Uterus (tissue), 4 donors: ENCODE data around the gene BOLA1. TPM values are rescaled to one million over a fixed set of nuclear protein-coding genes. Genes with fewer than 3 reads are reported as not detected.

Experiments used
- DNase-seq, 2 donors: peaks; one replicate each; pipeline ENCODE4 v3.0.0-alpha.2; 2019 to 2020
- H3K27ac ChIP-seq, 2 donors: fragments of 200-600 bp; sonication (generic); 1 replicate in 1 of 2; 2 replicates in 1 of 2; pipeline ENCODE4 v1.5.1; 2016 to 2018
- H3K27me3 ChIP-seq, 2 donors: fragments of 200-600 bp; sonication (generic); one replicate each; pipeline ENCODE4 v1.5.1; 2018 to 2019; ENCODE audit warnings: control low read depth in 1 of 2
- H3K36me3 ChIP-seq, 2 donors: fragments of 200-600 bp; sonication (generic); one replicate each; pipeline ENCODE4 v1.5.1; 2019; ENCODE audit warnings: control low read depth in 1 of 2
- H3K4me1 ChIP-seq, 2 donors: fragments of 200-600 bp; sonication (generic); one replicate each; pipeline ENCODE4 v1.5.1; 2018 to 2019; ENCODE audit warnings: control low read depth in 1 of 2
- H3K4me3 ChIP-seq, 2 donors: fragments of 200-600 bp; sonication (generic); 1 replicate in 1 of 2; 2 replicates in 1 of 2; pipeline ENCODE4 v1.5.1; 2018 to 2019; ENCODE audit warnings: mild to moderate bottlenecking in 1 of 2
- H3K9me3 ChIP-seq, 2 donors: fragments of 200-600 bp; sonication (generic); one replicate each; pipeline ENCODE4 v1.5.1; 2019; ENCODE audit warnings: control low read depth in 1 of 2
- CTCF ChIP-seq, 4 experiments: fragments of 200-600 bp in 2 of 4; fragments of 450-650 bp in 2 of 4; sonication (generic) in 2 of 4; IDR thresholded peaks; one replicate each; pipeline ENCODE4 v1.5.1; 2016 to 2019; ENCODE audit warnings: antibody characterized with exemption in 4 of 4, mild to moderate bottlenecking in 2 of 4, moderate library complexity in 1 of 4
- POLR2A ChIP-seq, 2 donors: fragments of 450-650 bp; IDR thresholded peaks; one replicate each; pipeline ENCODE4 v1.6.1; 2016; ENCODE audit warnings: antibody characterized with exemption in 2 of 2, mild to moderate bottlenecking in 1 of 2, moderate library complexity in 1 of 2
- intact Hi-C: fragments of 100-400 bp; cut with DNase I; formaldehyde crosslinking; loops from one replicate; pipeline ENCODE4 v1.15.1; 2023; ENCODE audit warnings: low total_unique reads
- total RNA-seq, 4 donors: library from RNA; depleted of rRNA in 3 of 4; stranded (reverse); fragments of >200 nt in 3 of 4; gene quantifications; one replicate each; pipeline versions ENCODE4 v1.1.0 to v1.2.4, GENCODE V29; 2014 to 2023
- donor health status: DM: yes; HTN: yes; CAD: no.

BOLA1 gene
- total RNA-seq, 4 donors from 2014 or later = 2.1 to 51.2 (median 15.3) TPM

GRCh38 chr1:149942207-149942606 lies 42.8 kb downstream of the BOLA1 start:
- Histone ChIP-seq H3K36me3 (no peaks in the 10 kb centered on the region), H3K4me3 (no peak overlapping the region), H3K9me3 (no peaks in the 10 kb centered on the region), H3K4me1 (peaks cover 0 to 5% of the 10 kb centered on the region in 2 donors), H3K27ac (peak overlapping the region; percentile 7 to 62), H3K27me3 (no peaks in the 10 kb centered on the region)
- TF ChIP-seq POLR2A (IDR thresholded peaks at IDR 0.05) (no peak), CTCF (IDR thresholded peaks at IDR 0.05) (peak; percentile 16 to 38 (median 26))
- intact Hi-C loops = no loop called here
- DNase-seq = no peak

- no peaks in the 10 kb centered on the region for H3K36me3 ChIP-seq
- no peak for TF ChIP-seq CTCF (IDR thresholded peaks at IDR 0.05)
- no peak for TF ChIP-seq POLR2A (IDR thresholded peaks at IDR 0.05)
- H3K9me3 ChIP-seq = no peaks in the 10 kb centered on the region
- peaks cover 0 to 3% of the 10 kb centered on the region in 2 donors for H3K4me1 ChIP-seq
- intact Hi-C loops = no loop called here
- H3K27me3 ChIP-seq = no peaks in the 10 kb centered on the region
- no peak overlapping the region for H3K4me3 ChIP-seq
- no peak for DNase-seq
- H3K27ac ChIP-seq = peak overlapping the region in 1 of 2 donors; percentile 62
These were observed 43.5 kb downstream of the BOLA1 start for GRCh38 chr1:149942885-149943284.

- intact Hi-C loops = no loop called here
- no peak overlapping the region for H3K4me3 ChIP-seq
- H3K4me1 ChIP-seq = no peaks in the 10 kb centered on the region
- H3K36me3 ChIP-seq = no peaks in the 10 kb centered on the region
- no peaks in the 10 kb centered on the region for H3K9me3 ChIP-seq
- no peaks in the 10 kb centered on the region for H3K27me3 ChIP-seq
- H3K27ac ChIP-seq = no peak overlapping the region
- DNase-seq = no peak
- TF ChIP-seq POLR2A (IDR thresholded peaks at IDR 0.05) (no peak), CTCF (IDR thresholded peaks at IDR 0.05) (no peak)
These were observed 45.8 kb downstream of the BOLA1 start for GRCh38 chr1:149945206-149945605.

- TF ChIP-seq POLR2A (IDR thresholded peaks at IDR 0.05) = no peak
- no peak for TF ChIP-seq CTCF (IDR thresholded peaks at IDR 0.05)
- intact Hi-C loops = no loop called here
- Histone ChIP-seq H3K36me3 (no peaks in the 10 kb centered on the region), H3K4me1 (no peaks in the 10 kb centered on the region), H3K9me3 (no peaks in the 10 kb centered on the region), H3K27ac (no peak overlapping the region), H3K27me3 (no peaks in the 10 kb centered on the region), H3K4me3 (no peak overlapping the region)
- DNase-seq = no peak
These were observed 50.5 kb downstream of the BOLA1 start for GRCh38 chr1:149949911-149950310.

Other genes starting within 250 kb of the BOLA1 start
- gene FCGR1A, start 116.9 kb upstream of the BOLA1 start, total RNA-seq = 1 to 10 TPM in 3 of 4 donors, not detected in 1; 1.5 to 3.9 (median 1.6) TPM
- gene SV2A, start 18.3 kb downstream of the BOLA1 start, total RNA-seq = 10 to 100 TPM in 2 of 4 donors, 1 to 10 TPM in 2; 1.5 to 22.6 (median 12.0) TPM
- gene SF3B4, start 28.2 kb downstream of the BOLA1 start, total RNA-seq = 10 to 100 TPM; 10.9 to 64.6 (median 15.6) TPM
- gene MTMR11, start 37.3 kb downstream of the BOLA1 start, total RNA-seq = 10 to 100 TPM in 3 of 4 donors, 1 to 10 TPM in 1; 6.4 to 48.2 (median 32.1) TPM
- gene OTUD7B, start 111.2 kb downstream of the BOLA1 start, total RNA-seq = 10 to 100 TPM in 3 of 4 donors, 1 to 10 TPM in 1; 9.7 to 44.9 (median 28.8) TPM
- gene VPS45, start 168.2 kb downstream of the BOLA1 start, total RNA-seq = 10 to 100 TPM; 28.4 to 86.3 (median 66.9) TPM